GM12878 (cell line): ENCODE data around the gene PRRT1B. TPM values are rescaled to one million over a fixed set of nuclear protein-coding genes. Genes with fewer than 3 reads are reported as not detected.

Experiments used
- BACH1 ChIP-seq: fragments of 450-650 bp; IDR thresholded peaks from 2 replicates; pipeline ENCODE4 v1.6.1; 2017; ENCODE audit warnings: mild to moderate bottlenecking, borderline replicate concordance
- CEBPB ChIP-seq, 2 experiments: fragments of 150-350 bp in 1 of 2; IDR thresholded peaks; 2 replicates each; pipeline ENCODE4 v1.6.1; 2012 to 2014; ENCODE audit warnings: low read depth in 2 of 2, low read length in 2 of 2, borderline replicate concordance in 1 of 2, inconsistent platforms in 1 of 2
- EGR1 ChIP-seq, 2 experiments: IDR thresholded peaks; 1 replicate in 1 of 2; 2 replicates in 1 of 2; pipeline ENCODE4 v1.6.1; 2011 to 2012; ENCODE audit warnings: low read depth in 2 of 2, low read length in 2 of 2, borderline replicate concordance in 1 of 2, mild to moderate bottlenecking in 1 of 2, moderate library complexity in 1 of 2
- FOXM1 ChIP-seq: IDR thresholded peaks from 2 replicates; pipeline ENCODE4 v1.6.1; 2012; ENCODE audit warnings: low read depth, mild to moderate bottlenecking, inconsistent platforms, low read length, moderate library complexity
- GATAD2B ChIP-seq: fragments of 450-650 bp; conservative IDR thresholded peaks from 2 replicates; pipeline ENCODE4 v1.6.1; 2017; ENCODE audit warnings: low read depth, mild to moderate bottlenecking, moderate library complexity
- MTA2 ChIP-seq: fragments of 450-650 bp; IDR thresholded peaks from 2 replicates; pipeline ENCODE4 v1.6.1; 2016; ENCODE audit warnings: low read depth, mild to moderate bottlenecking, moderate library complexity
- MYC ChIP-seq: IDR thresholded peaks from 2 replicates; pipeline ENCODE4 v1.6.1; 2011; ENCODE audit warnings: mild to moderate bottlenecking, low read length, moderate library complexity, inconsistent platforms; ENCODE audit not compliant: insufficient read depth, insufficient replicate concordance, insufficient read length, severe bottlenecking
- NR2F1 ChIP-seq: fragments of 450-650 bp; conservative IDR thresholded peaks from 2 replicates; pipeline ENCODE4 v1.6.1; 2017; ENCODE audit warnings: mild to moderate bottlenecking
- NRF1 ChIP-seq: conservative IDR thresholded peaks from 2 replicates; pipeline ENCODE4 v1.6.1; 2011; ENCODE audit warnings: mild to moderate bottlenecking, low read depth, low read length, improper control_type of control experiment
- POLR2AphosphoS5 ChIP-seq: IDR thresholded peaks from 2 replicates; pipeline ENCODE4 v1.6.1; 2011; ENCODE audit warnings: mild to moderate bottlenecking, low read length, inconsistent platforms
- RBBP5 ChIP-seq: fragments of 200-600 bp; sonication (generic); conservative IDR thresholded peaks from 2 replicates; pipeline ENCODE4 v1.6.1; 2016
- SIX5 ChIP-seq: IDR thresholded peaks from 2 replicates; pipeline ENCODE4 v1.6.1; 2011; ENCODE audit warnings: mild to moderate bottlenecking, low read depth, low read length, moderate library complexity; ENCODE audit not compliant: severe bottlenecking
- STAT1 ChIP-seq: fragments of 450-650 bp; conservative IDR thresholded peaks from 2 replicates; pipeline ENCODE4 v1.6.1; 2014; ENCODE audit warnings: antibody characterized with exemption, mild to moderate bottlenecking
- STAT3 ChIP-seq: IDR thresholded peaks from 2 replicates; pipeline ENCODE4 v1.6.1; 2011; ENCODE audit warnings: low read depth, low read length, improper control_type of control experiment
- TCF3 ChIP-seq: IDR thresholded peaks from 2 replicates; pipeline ENCODE4 v1.6.1; 2012; ENCODE audit warnings: low read depth, mild to moderate bottlenecking, low read length, borderline replicate concordance; ENCODE audit not compliant: insufficient read depth
- ZNF24 ChIP-seq: fragments of 450-650 bp; IDR thresholded peaks from 2 replicates; pipeline ENCODE4 v1.6.1; 2017; ENCODE audit warnings: antibody characterized with exemption, mild to moderate bottlenecking
- ZNF274 ChIP-seq: IDR thresholded peaks from one replicate; pipeline ENCODE4 v1.8.0; 2011; ENCODE audit not compliant: insufficient read length, insufficient read depth
- polyA plus RNA-seq, 11 experiments: library from polyadenylated mRNA; depleted of rRNA in 4 of 11; unstranded in 6 of 11; stranded (reverse) in 5 of 11; fragments of >200 nt; fragmentation: Nextera tagmentation in 4 of 11; fragmentation: Illumina TruSeq in 1 of 11; extraction: Ambion mirVana in 4 of 11; extraction: Trizol in 1 of 11; gene quantifications; 1 replicate in 1 of 11; 2 replicates in 10 of 11; pipeline versions ENCODE4 v1.2.1 to v1.2.3, GENCODE V29; 2011 to 2016; ENCODE audit warnings: inconsistent platforms in 2 of 11, missing spikeins in 2 of 11, low read depth in 1 of 11
- total RNA-seq, 4 experiments: library from RNA; depleted of rRNA in 3 of 4; stranded (reverse); fragments of >200 nt in 3 of 4; fragmentation: Illumina TruSeq in 1 of 4; extraction: Trizol in 1 of 4; gene quantifications; 2 replicates each; pipeline versions ENCODE4 v1.2.1 to v1.2.3, GENCODE V29; 2013 to 2021
- TF ChIP-seq, protein P1 (sequence below): fragments of 450-650 bp; IDR thresholded peaks from 2 replicates; pipeline ENCODE4 v1.6.1; 2018; ENCODE audit warnings: borderline replicate concordance, mild to moderate bottlenecking; ENCODE audit not compliant: partially characterized antibody
- TF ChIP-seq, protein P2 (sequence below): IDR thresholded peaks from 2 replicates; pipeline ENCODE4 v1.6.1; 2012; ENCODE audit warnings: improper control_type of control experiment, low read depth, low read length; ENCODE audit not compliant: insufficient replicate concordance
- TF ChIP-seq, protein P3 (sequence below): IDR thresholded peaks from 2 replicates; pipeline ENCODE4 v1.6.1; 2012; ENCODE audit warnings: low read depth, low read length, improper control_type of control experiment
- TF ChIP-seq, protein P4 (sequence below): fragments of 450-650 bp; IDR thresholded peaks from 2 replicates; pipeline ENCODE4 v1.6.1; 2014; ENCODE audit warnings: mild to moderate bottlenecking

PRRT1B gene
- total and polyA plus RNA-seq, 10 of the 15 experiments (the other 5 are each of a cell fraction or from before 2014, with no cell fraction given) = not detected

DNA sequence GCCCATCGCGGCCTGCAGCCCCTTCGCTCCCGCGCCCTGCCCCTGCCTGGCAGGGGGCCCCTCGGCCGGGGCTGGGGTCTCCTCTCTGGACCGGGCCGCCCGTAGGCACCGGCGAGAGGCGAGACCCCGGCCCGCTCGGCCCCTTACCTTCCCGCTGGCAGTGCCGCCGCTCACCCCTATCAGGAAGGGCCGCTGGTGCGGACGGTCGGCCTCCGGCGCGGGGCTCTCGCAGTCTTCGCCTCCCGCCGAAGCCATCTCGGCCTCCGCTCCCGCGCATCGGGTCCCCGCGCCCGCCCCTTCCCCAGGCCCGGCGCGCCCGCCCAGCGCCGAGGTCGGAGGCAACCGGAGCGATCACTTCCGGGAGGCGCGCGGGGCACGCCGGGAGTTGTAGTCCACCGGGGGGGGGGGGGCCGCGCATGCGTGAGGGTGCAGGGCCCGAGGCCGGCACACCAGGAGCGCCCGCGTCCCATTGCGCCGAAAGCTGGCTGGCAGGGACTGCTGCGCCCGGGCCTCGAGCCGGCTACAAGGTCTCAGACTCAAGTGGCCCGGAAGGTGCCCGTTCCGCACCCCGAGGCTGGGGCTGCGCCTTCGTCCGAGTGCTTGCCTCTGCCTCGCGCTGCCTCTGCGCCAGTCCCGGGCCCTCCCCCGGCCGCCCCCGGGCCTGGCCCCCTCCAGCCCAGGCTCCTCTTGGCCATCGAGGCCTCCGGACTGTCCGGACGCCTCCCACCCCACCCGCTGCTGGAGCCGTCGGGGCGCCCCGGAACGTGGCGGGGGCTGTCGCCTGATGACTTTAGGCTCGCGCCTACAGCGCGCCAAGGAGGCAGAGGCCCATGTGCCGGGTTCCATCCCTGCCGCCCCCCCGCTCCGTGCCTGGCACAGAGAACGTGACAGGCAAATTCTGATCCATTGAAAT is 14.1 kb upstream of the PRRT1B start, which contains the start of gene UCK1 (continued):
- TF ChIP-seq, protein P1, sequence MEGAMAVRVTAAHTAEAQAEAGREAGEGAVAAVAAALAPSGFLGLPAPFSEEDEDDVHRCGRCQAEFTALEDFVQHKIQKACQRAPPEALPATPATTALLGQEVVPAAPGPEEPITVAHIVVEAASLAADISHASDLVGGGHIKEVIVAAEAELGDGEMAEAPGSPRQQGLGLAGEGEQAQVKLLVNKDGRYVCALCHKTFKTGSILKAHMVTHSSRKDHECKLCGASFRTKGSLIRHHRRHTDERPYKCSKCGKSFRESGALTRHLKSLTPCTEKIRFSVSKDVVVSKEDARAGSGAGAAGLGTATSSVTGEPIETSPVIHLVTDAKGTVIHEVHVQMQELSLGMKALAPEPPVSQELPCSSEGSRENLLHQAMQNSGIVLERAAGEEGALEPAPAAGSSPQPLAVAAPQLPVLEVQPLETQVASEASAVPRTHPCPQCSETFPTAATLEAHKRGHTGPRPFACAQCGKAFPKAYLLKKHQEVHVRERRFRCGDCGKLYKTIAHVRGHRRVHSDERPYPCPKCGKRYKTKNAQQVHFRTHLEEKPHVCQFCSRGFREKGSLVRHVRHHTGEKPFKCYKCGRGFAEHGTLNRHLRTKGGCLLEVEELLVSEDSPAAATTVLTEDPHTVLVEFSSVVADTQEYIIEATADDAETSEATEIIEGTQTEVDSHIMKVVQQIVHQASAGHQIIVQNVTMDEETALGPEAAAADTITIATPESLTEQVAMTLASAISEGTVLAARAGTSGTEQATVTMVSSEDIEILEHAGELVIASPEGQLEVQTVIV = no peak
- TF ChIP-seq TCF3 = no peak
- TF ChIP-seq BACH1 = 0 out of 2 replicates have a peak, but pooled peaks have one; percentile 52
- no peak for TF ChIP-seq FOXM1
- TF ChIP-seq, protein P2, sequence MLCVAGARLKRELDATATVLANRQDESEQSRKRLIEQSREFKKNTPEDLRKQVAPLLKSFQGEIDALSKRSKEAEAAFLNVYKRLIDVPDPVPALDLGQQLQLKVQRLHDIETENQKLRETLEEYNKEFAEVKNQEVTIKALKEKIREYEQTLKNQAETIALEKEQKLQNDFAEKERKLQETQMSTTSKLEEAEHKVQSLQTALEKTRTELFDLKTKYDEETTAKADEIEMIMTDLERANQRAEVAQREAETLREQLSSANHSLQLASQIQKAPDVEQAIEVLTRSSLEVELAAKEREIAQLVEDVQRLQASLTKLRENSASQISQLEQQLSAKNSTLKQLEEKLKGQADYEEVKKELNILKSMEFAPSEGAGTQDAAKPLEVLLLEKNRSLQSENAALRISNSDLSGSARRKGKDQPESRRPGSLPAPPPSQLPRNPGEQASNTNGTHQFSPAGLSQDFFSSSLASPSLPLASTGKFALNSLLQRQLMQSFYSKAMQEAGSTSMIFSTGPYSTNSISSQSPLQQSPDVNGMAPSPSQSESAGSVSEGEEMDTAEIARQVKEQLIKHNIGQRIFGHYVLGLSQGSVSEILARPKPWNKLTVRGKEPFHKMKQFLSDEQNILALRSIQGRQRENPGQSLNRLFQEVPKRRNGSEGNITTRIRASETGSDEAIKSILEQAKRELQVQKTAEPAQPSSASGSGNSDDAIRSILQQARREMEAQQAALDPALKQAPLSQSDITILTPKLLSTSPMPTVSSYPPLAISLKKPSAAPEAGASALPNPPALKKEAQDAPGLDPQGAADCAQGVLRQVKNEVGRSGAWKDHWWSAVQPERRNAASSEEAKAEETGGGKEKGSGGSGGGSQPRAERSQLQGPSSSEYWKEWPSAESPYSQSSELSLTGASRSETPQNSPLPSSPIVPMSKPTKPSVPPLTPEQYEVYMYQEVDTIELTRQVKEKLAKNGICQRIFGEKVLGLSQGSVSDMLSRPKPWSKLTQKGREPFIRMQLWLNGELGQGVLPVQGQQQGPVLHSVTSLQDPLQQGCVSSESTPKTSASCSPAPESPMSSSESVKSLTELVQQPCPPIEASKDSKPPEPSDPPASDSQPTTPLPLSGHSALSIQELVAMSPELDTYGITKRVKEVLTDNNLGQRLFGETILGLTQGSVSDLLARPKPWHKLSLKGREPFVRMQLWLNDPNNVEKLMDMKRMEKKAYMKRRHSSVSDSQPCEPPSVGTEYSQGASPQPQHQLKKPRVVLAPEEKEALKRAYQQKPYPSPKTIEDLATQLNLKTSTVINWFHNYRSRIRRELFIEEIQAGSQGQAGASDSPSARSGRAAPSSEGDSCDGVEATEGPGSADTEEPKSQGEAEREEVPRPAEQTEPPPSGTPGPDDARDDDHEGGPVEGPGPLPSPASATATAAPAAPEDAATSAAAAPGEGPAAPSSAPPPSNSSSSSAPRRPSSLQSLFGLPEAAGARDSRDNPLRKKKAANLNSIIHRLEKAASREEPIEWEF = no peak
- TF ChIP-seq GATAD2B = peak; percentile 74; the same call in 1 of the 2 replicates
- no peak for TF ChIP-seq RBBP5
- TF ChIP-seq POLR2AphosphoS5 = no peak
- no peak for TF ChIP-seq STAT1
- TF ChIP-seq EGR1 (IDR thresholded peaks at IDR 0.05; ENCODE audit: borderline replicate concordance in 1 of 2, low read depth in 2 of 2, low read length in 2 of 2) = no peak
- no peak for TF ChIP-seq ZNF24
- TF ChIP-seq, protein P3, sequence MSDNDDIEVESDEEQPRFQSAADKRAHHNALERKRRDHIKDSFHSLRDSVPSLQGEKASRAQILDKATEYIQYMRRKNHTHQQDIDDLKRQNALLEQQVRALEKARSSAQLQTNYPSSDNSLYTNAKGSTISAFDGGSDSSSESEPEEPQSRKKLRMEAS = no peak
- no peak for TF ChIP-seq MYC
- TF ChIP-seq MTA2 = no peak
- peak; percentile 57 for TF ChIP-seq NRF1
- TF ChIP-seq, protein P4, sequence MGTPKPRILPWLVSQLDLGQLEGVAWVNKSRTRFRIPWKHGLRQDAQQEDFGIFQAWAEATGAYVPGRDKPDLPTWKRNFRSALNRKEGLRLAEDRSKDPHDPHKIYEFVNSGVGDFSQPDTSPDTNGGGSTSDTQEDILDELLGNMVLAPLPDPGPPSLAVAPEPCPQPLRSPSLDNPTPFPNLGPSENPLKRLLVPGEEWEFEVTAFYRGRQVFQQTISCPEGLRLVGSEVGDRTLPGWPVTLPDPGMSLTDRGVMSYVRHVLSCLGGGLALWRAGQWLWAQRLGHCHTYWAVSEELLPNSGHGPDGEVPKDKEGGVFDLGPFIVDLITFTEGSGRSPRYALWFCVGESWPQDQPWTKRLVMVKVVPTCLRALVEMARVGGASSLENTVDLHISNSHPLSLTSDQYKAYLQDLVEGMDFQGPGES = no peak
- TF ChIP-seq SIX5 = peak; percentile 82
- no peak for TF ChIP-seq ZNF274
- peak; percentile 75 for TF ChIP-seq NR2F1
- TF ChIP-seq CEBPB (IDR thresholded peaks at IDR 0.05; ENCODE audit: borderline replicate concordance in 1 of 2, low read depth in 2 of 2, low read length in 2 of 2) = no peak
- no peak for TF ChIP-seq STAT3
